Tibial nerve (tissue), 3 donors: Measurements from ENCODE around the gene B9D2.

Experiments used
- POLR2A ChIP-seq, 2 donors: fragments of 450-650 bp; IDR thresholded peaks; one replicate each; pipeline ENCODE4 v1.6.1; 2017; ENCODE audit warnings: antibody characterized with exemption in 2 of 2, mild to moderate bottlenecking in 2 of 2, moderate library complexity in 2 of 2
- TF ChIP-seq, protein P1 (sequence below), 5 experiments: fragments of 200-600 bp in 3 of 5; fragments of 450-650 bp in 2 of 5; sonication (generic) in 3 of 5; IDR thresholded peaks; one replicate each; pipeline ENCODE4 v1.5.1; 2016 to 2019; ENCODE audit warnings: antibody characterized with exemption in 5 of 5, mild to moderate bottlenecking in 3 of 5, moderate library complexity in 2 of 5

DNA sequence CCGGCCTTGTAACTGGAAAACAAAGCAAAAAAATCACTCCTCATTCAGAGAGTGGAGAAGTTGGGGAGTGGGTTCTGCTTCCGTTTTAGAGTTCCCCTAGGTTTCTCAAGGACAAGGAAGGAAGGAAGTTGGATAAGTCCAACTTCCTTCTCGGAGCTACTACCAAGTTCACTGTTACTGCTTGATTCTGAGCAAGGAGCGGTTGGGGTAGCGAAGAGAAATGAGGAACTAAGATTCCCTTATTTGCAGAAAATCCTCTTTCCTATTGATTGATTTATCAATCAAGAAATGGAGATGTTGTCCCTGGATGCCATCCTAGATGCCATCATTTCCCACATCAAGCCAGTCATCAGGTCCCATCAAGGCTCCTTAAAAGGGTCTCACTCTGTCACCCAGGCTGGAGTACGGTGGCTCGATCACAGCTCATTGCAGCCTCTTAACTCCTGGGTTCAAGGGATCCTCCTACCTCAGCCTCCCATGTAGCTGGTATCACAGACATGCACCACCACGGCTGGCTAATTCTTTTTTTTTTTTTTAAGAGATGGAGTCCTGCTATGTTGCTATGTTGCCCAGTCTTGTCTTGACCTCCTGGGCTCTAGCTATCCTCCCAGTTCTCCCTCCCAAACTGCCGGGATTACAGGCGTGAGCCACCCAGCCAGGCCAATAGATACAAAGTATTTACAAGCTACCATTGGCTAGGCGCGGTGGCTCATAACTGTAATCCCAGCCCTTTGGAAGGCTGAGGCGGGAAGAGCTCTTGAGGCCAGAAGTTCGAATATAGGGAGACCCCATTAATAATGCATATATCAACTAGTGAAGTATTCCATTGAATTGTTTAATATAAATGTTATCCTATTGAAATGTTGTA lies 809 bp upstream of the B9D2 start:
- TF ChIP-seq, protein P1, sequence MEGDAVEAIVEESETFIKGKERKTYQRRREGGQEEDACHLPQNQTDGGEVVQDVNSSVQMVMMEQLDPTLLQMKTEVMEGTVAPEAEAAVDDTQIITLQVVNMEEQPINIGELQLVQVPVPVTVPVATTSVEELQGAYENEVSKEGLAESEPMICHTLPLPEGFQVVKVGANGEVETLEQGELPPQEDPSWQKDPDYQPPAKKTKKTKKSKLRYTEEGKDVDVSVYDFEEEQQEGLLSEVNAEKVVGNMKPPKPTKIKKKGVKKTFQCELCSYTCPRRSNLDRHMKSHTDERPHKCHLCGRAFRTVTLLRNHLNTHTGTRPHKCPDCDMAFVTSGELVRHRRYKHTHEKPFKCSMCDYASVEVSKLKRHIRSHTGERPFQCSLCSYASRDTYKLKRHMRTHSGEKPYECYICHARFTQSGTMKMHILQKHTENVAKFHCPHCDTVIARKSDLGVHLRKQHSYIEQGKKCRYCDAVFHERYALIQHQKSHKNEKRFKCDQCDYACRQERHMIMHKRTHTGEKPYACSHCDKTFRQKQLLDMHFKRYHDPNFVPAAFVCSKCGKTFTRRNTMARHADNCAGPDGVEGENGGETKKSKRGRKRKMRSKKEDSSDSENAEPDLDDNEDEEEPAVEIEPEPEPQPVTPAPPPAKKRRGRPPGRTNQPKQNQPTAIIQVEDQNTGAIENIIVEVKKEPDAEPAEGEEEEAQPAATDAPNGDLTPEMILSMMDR (IDR thresholded peaks at IDR 0.05): no peak
- TF ChIP-seq POLR2A (IDR thresholded peaks at IDR 0.05): no peak
